EL (cell line): ENCODE data around the gene MREG.
"Not testable (repeated sequence)": the region's sequence is repeated elsewhere in the genome, so short reads cannot be mapped to it uniquely, and the experiment has no call there.

Experiments
- DNase-seq: peaks from one replicate; pipeline ENCODE4 v3.0.0-alpha.2; 2016

The MREG gene

GRCh38 chr2:215952860-215953637 lies 60.3 kb downstream of the MREG start:
- DNase-seq, result no peak

DNA sequence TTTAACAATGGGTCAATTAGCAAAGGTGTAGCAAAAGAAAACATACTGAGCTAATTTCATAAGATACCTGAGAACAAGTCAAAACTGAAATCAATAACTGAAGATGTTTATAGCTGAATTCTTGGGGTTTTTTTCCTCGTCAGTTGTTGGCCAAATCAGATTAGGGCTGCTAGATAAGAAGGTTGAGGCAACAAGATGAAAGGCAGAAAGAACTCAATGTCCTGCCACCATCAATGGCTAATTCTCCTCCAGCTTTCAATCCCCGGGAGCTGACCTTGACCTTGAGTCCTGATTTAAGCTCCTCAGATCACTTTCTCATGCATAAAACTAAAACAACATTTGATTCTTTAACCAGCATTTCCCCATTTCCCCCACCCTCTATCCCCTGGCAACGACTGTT lies 61.8 kb downstream of the MREG start:
- no peak for DNase-seq

GRCh38 chr2:215949991-215950404 lies 63.4 kb downstream of the MREG start:
- DNase-seq, result peak; percentile 53

- no peak for DNase-seq
These were observed 65.3 kb downstream of the MREG start for GRCh38 chr2:215948051-215948450.

DNA sequence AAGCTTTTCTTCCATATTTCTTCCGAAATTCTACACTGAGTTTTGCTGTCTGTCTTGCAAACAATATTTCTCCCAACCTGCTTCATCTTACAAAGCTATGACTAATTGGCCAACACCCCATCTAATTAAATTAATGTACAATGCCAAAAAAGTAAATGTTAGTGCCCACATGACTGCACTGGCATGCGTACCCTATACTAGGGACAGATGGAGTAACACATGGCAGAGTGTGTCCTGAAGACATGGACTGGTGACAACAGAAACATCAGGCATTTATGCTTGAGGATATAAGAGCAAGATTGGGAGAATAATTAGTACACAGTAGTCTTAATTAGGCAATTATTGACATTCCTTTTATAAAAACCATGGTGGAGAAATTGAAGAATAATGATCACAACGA lies 66.8 kb downstream of the MREG start:
- no peak for DNase-seq

DNA sequence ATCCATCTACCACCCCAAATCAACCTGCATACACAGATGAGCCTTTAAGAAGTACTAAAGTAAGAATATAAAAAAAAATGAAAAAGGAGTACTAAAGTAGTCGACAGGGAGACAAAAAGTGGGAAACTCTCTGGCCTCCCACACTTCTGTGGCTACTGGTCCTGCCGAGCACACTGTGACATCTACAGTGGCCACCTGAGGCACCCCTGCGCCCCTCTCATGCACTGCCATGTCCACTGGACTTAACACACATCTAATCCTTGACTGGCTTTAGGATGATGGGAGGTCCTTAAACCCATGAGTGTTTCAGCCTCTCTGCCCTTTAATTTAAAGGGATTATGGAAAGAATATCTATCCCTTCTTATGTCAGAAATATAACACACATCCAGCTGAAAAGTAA lies 71.2 kb downstream of the MREG start:
- no peak for DNase-seq

DNA sequence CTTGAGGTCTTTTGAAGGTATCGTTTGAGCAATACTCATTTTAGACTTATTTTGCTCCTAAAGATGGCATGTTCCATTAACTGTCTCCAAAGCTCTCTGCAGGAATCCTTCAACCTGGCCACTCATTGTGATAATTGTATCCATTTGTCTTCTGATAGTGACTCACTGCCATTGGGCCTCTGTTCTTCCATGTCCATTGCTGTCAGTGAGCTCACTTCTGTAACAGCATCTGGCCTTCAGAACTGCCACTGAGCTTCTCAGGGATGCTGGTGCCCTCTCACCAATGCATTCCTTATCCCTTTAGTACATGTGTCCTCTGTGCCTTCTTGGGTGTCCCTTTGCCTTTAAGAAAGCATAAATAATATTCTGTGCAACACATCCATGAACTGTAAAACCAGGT lies 71.6 kb downstream of the MREG start:
- DNase-seq, result no peak

DNA sequence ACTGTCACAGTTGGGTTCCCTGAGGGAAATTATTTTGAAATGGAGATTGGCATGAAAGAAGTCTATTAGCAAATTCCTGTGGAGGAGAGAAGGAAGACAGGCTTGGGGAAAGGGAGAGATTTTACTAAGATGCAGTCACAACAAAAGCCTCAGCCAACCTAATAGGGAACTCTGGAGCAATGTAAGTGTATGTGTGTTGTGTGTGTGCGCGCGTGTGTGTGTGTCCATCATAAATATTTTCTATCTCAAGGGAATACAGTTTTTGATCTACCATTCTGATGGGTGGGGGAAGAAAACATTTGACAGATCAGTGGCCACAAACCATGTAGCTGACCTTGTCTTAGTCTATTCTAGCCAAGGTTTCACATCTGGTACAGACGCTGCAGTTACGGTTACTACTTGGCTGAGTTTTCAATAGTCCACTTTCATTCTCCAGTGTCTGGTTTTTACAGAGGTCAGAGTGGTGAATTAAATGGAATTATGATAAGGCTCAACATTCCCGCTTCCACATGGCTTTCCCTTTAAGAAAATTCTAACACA lies 72.6 kb downstream of the MREG start:
- DNase-seq, result no peak

DNA sequence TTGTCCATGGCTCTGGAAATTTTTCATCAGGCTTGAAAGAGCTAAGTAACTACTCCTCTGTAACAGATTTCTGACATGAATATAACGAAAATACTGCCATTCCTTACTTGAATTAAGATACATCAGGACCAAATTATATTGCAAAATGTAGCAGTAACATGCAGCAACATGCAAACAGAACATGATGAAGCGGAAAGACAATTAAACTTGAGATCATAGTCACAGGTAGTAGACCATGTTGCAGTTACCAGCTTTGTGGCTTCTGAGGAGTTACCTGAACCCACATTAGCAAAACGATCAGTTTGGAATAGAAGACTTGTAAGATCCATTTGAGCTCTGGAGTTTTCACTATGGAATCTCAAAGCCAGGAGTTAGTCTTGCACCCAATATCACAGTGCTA lies 76.2 kb downstream of the MREG start:
- no peak for DNase-seq

DNA sequence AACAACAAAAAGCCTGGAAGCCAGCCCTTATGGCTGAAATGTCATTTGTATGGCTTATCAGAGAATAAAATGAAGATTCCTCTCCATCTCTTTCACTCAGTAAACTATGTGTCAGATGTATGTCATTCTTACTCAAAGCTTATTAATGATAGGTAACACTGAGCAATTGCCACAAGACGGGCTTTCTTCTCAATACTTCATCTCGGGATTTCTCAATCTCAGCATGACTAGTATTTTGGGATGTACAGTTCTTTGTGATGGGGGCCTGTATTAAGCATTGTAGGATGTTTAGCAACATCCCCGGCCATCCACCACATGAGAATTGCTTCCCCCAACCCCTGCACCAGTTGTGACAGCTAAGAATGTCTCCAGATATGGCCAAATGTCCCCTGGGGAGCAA lies 80.2 kb downstream of the MREG start:
- DNase-seq, result no peak

DNA sequence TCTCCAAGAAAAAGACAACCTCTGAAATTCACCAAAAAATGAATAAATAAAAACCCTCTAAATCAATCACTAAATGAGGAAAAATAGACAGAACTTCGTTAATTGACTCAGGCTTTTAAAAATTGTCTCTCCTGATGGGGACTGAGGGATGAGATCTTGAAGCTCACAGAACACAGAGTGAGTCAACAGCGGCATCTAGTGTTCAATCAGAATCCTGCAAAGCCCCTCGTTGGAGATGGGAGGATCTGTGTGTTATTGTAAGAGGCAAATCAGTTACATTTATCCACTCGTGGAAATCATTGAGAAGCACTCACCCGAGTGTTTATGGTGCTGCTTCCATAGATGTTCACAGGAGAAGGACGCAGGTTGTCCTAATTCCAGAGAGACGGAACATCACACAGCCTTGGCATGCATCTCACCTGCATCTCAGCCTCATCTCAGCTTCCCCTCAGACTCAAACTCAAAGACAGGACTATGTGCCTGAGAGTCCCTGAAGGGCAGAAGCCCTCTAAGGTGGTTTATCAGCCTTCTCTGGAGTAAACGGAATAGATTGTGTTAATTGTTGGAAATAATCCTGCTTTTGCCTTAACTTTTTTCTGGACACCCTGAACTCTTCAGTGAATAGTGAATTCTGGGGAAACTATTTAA lies 82.0 kb downstream of the MREG start:
- peak; percentile 79 for DNase-seq

DNA sequence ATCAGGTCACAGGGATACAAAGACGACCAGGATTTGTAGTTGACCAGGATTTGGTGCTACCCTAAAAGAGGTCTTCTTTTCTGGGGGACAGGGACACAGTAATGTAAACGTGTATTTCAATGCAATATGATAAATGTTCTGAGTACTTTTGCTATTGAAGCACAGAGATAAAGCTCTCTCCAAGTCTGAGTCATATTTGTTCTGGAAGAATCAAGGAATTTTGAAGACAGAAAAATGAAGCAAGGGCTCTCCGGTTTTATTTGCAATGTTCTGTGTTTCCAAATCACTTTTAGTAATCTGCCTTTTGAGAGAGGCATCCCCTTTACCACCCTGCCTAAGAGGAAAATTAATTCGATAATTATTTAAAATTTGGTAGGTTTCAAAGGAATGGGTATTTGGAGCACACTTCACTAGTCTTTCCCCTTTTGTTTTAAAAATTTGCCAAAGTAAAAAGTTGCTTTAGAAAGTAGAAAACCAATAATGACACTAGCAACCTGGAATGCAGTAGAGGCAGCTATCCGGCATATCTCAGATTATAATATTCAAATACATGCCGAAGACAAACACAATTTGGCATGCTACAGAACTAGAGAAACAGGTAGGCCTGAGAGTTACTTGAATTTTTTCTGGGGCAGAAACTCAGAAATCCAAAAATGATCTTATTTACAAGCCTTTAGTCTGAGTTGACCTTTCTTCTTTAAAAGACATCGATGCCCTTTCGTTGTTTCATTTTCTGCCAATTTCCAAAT lies 82.7 kb downstream of the MREG start:
- peak; percentile 24 for DNase-seq

- DNase-seq, result peak; percentile 39
These were observed 83.6 kb downstream of the MREG start for GRCh38 chr2:215929602-215930335.

GRCh38 chr2:215928086-215928485 lies 85.3 kb downstream of the MREG start:
- DNase-seq, result no peak

DNA sequence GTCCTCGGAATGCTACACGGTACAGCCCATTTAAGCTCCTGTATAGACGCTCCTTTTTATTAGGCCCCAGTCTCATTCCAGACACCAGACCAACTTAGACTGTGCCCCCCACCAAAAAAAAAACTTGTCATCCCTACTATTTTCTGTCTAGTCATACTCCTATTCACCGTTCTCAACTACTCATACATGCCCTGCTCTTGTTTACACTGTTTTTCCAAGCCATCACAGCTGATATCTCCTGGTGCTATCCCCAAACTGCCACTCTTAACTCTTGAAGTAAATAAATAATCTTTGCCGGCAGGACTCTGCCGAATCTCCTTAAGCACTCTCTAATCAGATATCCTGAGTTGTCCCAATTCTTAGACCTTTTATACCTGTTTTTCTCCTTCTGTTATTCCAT lies 86.4 kb downstream of the MREG start:
- not testable (repeated sequence) for DNase-seq

DNA sequence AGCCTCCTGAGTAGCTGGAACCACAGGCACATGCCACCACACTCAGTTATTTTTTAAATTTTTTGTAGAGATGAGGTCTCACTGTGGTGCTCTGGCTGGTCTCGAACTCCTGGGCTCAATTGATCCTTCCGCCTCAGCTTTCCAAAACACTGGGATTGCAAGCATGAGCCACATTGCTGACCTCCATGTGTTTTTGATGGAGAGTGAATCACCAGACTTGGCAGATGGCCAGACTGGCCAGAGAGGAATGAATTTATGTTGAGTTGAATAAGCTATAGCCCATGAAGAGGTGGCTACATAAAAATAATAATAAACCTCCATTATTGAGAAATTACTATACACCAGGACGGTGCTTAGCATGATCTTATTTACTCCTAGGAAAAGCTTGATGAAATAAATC lies 91.5 kb downstream of the MREG start:
- peak; percentile 87 for DNase-seq

- DNase-seq, result peak; percentile 70
These were observed 92.9 kb downstream of the MREG start for GRCh38 chr2:215920244-215921100.

- DNase-seq, result no peak
These were observed 93.6 kb downstream of the MREG start for GRCh38 chr2:215919624-215920243.

DNA sequence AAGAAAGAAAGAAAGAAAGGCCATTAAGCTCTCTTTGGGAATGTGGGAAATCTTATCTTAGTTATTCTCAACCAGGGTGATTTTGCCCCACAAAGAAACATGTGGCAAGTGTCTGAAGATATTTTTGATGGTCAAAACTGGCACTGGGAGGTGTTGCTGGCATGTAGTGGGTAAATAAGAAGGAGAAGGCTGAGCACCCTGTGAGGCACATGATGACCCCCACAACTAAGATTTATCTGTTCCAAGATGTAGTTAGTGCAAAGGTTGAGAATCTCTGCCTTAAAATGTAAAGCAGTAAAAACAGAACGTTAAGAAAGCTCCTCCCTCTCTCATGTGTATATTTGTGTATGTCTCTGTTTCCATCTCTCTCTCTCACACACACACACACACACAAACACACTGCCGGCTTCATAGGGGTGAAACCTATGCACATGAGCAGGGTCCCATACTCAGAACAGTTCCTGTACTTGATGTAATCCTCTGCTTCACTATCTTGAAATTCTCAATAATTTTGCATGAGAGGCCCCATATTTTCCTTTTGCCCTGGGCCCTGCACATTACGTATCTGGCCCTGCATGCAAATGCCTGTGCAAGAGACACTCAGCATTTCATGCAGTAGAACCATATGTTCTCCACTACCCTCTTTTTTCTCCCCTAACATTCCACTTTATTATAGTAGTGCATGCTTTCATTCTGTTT lies 94.3 kb downstream of the MREG start:
- DNase-seq, result peak; percentile 26

DNA sequence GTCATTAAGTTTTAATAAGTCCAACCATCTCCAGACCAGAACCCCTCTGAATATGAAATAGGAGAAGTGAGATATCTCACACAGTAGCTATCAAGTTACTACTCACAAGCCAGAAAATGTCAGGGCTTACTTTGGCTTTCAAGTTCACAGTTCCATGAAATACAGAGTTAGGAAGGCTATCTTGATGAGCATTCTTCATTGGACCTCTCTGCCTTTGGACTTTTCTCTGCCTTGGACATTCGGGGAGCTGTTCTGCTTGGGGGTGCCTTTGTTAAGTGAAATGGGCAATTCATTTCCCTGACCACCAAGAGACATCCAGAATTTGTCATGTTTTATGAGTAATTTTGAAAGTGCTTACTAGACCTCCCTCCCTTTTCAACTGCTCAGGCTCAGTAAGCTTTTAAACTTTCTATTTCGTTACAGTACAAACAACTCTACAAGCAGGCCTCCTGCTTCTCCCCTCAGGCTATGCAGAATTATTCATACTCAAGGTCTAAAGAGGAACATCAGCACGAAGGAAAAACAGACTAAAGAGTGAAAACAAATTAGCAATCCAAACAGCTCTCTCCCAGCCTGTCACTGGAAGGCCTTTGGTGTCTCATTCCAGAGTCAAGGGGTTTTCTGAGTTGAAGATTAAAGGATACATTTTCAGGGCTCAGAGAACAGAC lies 95.3 kb downstream of the MREG start:
- DNase-seq, result peak; percentile 85
